Stimulated activated CD8-positive, alpha-beta memory T cell treated with anti-CD3 and anti-CD28 coated beads, Interleukin-7, amount 100 ng/mL, for 48 hours (primary cell): ENCODE measurements around the gene SURF2.
"Not testable (repeated sequence)": the region's sequence is repeated elsewhere in the genome, so short reads cannot be mapped to it uniquely, and the experiment has no call there.

ENCODE experiments used
- DNase-seq, 2 donors: peaks; one replicate each; pipeline ENCODE4 v3.0.0-alpha.2; 2020; ENCODE audit warnings: low read depth in 1 of 2; ENCODE audit errors: extremely low read depth in 1 of 2

The SURF2 gene

DNA sequence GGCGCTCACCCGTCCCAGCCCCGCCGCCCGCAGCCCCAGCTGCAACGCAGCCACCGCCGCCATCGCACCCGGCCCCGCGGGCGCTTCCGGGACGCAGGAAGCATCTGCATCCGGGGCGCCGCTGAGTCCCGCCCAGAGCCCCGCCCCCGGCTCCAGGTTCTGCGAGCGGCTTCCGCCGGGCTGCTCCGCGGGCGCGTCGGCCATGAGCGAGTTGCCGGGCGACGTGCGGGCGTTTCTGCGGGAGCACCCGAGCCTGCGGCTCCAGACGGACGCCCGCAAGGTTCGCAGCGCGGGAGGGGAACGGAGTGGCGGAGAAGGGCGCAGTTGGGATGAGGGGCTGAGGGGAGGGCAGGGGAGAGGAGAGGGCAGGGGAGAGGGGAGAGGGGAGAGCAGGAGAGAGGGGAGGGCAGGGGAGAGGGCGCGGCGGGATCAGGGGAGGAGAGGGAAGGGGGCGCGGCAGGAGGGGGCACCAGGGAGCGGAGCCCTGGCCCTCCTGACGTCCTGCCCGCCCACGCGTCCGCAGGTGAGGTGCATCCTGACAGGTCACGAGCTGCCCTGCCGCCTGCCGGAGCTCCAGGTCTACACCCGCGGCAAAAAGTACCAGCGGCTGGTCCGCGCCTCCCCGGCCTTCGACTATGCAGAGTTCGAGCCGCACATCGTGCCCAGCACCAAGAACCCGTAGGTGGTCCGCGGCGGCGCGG lies at the start of gene SURF2, which contains the start of gene SURF1:
SURF2 (plus strand) TSS at position 160 of the 701 bp plus-strand sequence; CDS start at position 203, 43 bp downstream.
SURF1 (minus strand) TSS at position 97 of the 701 bp plus-strand sequence; CDS start at position 63, 34 bp downstream.
- peak; percentile 83 to 84 for DNase-seq

DNA sequence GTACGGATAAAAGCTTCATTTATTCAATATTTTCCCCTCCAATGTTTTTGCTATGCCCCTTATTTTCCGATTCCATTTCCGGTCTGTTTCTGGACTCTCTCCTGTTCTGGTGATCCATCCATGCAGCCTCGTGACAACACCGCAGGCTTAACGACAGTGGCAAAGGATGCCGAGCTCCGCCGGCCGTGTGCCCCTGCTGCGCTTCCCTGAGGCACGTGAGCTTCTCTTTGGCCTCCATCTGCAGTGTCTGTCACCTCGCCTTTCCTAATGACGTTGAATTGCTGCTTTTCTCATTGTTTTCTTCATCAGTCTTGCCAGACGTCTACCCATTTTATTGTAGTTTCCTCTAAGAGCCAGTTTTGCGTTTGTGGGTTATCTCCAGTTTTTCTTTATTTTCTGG lies 49.0 kb upstream of the SURF2 start:
- no peak for DNase-seq

DNA sequence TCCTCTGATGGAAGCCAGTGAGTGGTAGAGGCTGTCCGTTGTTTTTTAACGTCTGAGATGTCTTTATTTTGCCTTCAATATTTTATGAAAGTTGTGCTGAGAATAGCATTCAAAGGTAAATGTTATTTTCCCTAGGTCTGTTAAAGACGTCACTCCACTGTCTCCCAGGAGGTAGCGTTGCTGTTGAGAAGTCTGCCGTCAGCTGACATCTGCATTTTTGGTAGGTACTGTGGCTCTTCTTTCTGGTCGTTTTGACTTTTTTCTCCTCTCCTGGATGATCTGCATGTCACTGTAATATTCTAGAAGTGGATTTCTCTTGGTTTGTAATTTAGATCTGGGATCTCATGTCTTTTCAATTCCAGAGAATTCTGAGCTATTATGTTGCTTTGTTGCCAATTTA lies 46.7 kb upstream of the SURF2 start:
- no peak for DNase-seq

DNA sequence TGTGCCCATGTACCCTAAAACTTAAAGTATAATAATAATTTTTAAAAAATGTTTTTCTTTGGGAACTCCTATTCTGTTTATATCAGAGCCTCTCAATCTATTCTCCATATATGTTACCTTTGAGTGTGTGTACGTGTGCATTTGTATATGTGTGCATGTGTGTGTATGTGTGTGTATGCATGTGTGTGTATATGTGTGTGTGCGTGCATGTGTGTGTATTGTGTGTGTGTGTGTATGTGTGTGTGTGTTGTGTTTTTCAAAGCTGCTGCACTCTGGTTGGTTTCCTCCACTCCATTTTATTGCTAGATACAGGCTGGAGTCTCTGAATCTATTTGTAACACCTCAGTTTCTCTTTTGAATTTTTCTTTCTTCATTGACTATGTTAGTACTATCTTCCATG lies 40.4 kb upstream of the SURF2 start:
- no peak for DNase-seq

DNA sequence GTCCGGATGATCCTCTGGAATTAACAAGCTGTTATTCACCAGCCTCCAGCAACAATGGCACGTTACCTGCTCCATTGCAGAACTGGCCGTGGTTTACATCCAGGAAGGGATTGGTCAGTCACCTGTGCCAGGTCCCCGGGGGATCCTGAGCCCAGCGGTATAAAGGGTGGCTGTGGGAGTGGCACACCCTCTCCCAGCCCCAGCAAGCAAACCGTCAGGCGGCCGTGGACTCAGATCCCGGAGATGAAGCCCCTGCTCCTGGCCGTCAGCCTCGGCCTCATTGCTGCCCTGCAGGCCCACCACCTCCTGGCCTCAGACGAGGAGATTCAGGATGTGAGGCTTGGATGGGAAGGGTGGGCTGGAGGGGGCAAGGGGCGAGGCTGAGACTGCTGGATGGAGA lies 38.8 kb upstream of the SURF2 start:
- DNase-seq: not testable (repeated sequence)

DNA sequence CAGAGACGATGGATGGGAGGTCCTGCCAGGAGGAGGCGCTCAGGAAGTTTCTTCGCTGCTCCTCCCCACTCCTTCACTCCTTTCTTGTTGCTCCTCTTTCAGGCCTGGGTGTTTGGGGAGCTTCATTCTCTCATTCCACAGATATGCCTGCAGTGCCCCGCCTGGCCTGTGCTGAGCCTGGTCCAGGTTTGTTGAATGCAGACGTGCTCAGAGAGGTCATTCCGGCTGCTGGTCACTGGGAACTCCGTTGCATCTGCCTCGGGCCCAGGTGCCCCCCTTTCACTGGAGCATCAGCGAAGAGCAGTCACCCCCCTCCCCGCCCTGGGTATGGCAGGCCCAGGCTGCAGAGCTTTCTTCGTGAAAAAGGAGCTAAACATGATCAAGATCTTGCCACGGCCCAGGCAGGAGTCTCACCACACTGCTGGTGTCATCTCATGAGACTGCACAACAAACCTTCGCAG lies 35.9 kb upstream of the SURF2 start:
- DNase-seq: no peak

DNA sequence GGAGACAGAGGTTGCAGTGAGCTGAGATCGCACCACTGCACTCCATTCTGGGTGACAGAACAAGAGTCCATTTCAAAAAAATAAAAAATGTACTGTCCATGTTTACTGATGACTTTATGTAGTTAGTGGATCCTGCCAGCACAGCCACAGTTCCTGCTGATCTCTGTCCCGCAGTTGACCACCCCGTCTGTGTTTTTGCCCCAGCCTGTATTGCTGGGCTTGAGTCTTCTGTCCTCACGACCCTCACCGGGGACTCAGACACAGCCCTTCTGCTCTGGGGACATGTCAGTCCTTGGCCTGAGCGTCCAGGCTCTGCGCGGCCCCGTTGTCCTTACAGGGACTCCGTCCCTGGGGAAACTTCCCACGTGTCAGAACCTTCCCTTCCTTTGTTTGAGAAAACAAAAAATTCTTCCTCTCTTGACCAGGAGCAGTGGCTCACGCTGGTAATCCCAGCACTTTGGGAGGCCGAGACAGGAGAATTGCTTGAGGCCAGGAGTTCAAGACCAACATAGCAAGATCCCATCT lies 34.9 kb upstream of the SURF2 start:
- no peak for DNase-seq

DNA sequence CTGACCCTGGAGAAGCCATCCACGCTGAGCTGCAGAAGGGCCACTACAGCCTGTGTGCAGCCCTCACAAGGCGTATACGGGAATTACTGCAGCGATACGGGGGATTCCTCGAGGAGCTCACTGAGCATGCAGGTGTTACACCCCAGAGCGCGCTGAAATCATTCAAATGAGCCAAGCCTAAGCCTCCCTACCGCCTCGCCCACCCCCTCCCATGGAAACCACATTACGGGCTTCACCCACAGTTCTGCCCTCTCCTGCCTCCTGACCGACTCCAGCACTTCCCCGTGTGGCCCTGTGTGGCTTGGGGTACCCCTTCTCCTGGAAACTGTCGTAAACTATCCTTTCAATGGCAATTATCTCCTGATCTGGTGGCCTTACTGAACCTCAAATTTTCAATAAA lies 33.6 kb upstream of the SURF2 start:
- no peak for DNase-seq

DNA sequence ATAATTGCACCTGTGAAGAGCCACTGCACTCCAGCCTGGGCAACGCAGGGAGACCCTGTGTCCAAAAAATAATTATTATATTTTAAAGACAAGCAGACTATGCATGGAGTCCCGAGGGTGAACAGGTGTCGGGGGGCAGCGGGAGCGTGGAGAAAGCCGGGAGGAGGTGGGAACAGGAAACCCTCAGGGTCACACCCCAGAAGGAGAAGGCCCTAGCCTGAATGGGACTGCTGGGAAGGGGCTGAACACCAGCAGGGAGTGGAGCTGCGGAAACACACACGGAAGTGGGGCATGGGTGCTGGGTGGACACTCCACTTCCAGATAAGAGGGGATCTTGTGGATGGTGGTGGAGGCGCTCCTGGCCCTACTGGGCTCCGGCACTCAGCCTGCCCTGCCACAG lies 33.1 kb upstream of the SURF2 start:
- no peak for DNase-seq

DNA sequence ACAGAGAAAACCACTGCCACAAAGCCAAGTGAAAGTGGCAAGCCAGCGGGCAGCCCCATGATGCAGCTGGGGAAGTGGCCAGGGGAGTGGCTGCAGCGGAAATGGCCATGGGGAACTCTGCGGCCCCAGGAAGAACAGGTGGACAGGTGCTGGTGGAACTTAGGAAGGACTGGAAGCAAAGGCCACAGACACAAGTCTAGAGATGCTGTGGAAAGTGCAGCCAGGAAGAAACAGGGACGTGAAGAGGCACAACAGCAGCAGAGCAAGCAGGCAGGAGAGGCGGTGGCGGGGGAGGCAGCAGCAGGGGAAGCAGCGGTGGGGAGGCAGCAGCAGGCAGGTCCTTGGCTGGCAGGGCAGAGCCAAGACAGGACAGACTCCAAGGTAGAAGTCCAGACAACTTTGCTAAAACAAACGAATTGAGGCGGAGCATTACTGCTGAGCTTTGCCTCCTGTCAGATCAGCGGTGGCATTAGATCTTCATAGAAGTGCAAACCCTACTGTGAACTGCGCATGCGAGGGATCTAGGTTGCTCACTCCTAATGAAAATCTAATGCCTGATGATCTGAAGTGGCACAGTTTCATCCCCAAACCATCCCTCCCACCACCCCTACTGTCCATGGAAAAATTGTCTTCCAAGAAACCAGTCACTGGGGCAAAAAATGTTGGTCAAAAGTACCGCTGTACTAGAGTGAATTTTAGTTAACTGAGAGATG lies 32.2 kb upstream of the SURF2 start:
- DNase-seq: no peak

DNA sequence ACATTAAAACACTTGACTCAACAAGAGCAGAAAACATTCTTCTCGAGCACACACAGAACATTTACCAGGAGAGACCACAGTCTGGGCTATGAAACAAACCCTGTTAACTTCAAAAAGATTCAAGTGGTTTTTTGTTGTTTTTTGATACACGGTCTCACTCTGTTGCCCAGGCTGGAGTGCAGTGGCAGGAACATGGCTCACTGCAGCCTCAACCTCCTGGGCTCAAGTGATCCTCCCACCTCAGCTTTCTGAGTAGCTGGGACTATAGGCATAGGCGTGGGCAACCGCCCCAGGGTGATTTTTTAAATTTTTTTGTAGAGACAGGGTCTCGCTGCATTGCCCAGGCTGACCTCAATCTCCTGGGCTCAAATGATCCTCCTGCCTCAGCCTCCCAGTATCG lies 29.3 kb upstream of the SURF2 start:
- DNase-seq: not testable (repeated sequence)

DNA sequence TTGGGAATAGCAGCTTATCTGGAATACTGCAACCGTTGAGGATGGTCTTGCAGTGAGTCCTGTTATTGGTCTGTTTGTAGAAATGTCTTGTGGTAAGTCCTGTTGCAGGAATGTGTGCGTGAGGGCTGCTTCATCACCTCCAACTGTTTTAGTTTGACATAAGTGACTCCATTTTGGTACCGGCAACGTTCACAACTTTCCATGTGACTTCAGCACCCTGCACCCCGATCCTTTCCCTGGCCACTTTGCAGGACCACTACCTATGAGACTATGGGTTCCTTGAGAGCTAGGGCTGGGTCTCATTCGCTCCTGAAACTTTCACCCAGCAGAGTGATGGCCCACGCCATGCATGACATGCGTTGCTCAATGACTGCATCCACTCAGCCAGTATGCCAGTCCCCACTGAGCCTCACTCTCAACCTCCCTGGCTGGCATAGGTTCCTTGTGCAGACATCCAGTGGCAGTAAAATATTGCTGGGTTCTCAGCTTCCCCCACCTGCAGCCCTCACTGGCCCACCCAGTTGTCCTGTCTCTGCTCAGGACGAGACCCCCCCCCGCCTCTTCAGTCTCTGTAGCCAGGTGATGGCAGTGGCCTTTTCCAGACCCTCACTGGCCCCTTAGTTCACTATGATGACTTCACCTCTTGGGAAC lies 28.4 kb upstream of the SURF2 start:
- no peak for DNase-seq

DNA sequence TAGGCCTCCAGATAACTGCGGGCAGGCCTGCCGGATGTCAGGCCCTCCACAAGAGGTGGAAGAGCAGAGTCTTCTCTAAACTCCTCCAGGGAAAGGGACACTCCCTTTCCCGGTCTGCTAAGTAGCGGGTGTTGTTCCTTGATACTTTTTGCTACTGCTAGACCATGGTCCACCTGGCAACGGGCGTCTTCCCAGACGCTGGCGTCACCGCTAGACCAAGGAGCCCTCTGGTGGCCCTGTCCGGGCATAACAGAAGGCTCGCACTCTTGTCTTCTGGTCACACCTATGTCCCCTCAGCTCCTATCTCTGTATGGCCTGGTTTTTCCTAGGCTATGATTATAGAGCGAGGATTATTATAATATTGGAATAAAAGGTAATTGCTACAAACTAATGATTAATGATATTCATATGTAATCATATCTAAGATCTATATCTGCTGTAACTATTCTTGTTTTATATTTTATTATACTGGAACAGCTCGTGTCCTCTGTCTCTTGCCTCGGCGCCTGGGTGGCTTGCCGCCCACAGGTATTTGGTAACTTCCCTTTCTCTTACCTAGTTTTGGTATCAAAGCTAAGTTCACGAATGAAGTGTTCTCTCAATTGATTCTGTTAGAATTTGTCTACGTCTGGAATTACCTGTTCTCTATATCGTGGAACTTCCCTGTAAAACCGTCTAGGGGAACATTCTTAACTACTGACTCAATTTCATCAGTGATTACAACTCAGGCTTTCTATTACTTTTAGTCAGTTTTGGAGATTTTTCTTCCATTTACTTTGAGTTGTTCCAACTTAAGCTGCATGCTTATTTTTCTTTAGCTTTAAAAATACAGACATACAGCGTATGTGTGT lies 26.8 kb upstream of the SURF2 start:
- not testable (repeated sequence) for DNase-seq

DNA sequence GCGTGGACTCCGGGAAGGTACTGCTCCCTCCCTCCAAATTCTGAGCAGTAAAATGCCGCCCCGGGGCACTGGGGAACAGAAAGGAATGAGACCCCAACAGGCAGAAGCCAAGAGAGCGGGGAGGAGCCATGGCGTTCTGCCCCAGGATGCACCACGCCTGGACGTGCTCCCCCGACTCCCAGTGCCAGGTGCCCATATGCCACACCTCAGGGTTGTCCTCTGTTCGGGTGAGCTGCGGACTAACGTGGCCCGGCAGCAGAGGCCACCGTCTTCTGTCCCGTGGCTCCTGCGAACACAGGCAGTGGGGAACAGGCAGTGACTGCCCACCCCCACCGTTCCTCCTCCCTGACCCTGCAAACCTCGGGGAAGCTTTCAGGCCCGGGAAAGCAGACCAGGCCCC lies 25.1 kb upstream of the SURF2 start:
- no peak for DNase-seq

DNA sequence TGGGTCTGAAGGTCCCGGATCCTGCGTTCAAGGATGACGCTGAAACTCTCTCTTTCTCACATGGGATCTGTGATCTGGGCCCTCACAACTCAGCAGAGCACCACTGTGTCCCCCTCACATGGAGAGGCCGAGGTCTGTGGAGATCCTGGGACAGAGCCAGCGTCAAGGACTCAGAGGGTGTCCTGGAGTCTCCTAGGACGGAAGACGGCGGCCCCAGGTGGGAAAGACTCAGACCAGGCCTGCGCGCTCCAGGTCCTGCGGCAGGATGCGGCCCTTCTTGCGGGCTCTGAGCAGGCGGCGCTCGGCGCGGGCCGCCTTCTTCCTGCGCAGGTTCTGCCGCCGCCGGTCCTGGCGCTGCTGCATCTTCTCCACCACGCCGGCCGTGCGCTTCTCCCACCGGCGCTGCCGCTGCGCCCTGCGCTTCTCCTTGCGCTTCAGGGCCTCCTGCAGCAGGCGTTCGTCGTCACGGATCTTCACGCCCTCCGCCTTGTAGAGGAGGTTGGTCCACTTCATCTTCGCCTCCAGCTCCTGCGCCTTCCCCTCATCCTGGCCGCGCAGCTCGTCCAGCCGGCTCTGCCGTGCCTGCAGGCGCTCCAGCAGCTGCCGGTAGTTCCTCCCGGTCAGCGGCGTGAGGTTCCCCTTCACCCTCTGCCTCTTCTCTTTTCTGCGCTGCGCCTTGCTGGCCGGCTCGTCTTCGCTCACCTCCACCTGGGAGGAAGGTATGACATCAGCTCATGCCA lies 24.5 kb upstream of the SURF2 start:
- DNase-seq: no peak

DNA sequence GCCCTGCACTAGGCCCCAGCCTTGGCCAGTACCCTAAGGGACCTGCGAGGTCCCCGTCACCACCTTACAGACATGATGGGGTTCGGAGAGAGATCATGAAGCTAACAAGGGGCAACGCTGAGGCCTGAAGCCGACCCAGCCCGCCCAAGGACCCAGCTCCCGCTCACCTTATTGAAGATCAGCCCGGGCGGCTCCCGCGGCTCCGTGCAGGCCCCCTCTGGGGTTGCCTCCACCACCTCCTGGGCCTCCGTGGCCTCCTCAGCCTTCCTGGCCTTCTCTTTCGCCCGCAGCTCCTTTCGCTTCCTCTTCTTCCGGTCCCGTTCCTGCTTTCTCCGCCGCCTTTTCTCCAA lies 24.0 kb upstream of the SURF2 start:
- DNase-seq: no peak

DNA sequence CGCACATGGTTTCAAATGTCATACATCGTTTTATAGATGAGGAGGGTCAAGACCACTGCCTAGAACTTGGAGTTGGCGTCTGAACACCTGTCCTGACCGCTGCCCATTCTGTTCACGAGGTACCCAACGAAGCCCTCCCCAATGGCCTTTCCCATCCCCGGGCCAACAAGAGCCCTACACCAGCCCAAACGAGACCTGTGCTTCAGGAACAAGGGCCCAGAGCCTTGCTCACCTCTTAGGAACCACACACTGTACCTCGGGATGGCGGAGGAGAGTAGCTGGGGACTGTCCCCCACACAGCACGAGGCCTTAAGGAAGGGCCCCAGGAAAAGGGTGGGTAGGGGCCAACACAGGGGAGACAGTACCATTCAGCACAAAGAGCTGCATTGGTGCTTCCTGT lies 23.3 kb upstream of the SURF2 start:
- DNase-seq: no peak

DNA sequence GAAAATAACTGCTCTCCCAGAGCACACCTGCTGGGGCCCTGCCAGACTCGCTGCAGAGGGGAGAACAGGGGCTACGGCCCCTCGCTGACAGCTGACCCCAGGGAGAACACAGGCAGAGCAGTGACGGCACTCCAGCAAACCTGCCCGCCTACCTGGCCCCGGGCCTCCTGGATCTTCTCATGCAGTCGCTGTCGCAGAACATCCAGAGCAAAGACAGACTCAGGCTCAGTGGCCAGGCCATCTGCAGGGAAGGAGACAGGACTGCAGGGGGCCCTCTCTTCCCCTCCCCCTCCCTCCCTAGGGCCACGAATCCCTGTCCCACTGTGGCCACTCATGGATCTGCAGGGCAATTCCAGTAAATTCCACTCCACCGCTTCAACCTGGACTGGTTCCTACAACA lies 22.8 kb upstream of the SURF2 start:
- DNase-seq: no peak

DNA sequence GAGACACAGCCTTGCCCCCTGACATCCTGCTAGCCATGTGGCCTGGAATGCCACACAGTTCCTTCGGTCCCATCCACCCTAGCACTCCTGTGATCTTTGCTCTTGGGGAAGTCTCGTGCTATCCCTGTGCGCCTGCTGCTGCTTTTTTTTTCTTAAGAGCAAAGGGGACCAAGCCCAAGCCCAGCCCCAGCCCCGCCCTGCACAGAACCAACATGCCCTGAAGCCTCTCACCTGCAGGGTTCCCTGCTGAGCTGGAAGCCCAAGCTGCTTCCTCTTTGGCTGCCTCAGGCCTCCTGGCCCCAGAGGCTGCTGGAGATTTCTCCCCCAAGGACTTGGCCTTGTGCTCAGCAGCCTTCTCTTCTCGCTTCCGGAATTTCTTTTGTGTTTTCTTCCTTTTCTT lies 22.2 kb upstream of the SURF2 start:
- DNase-seq: no peak

DNA sequence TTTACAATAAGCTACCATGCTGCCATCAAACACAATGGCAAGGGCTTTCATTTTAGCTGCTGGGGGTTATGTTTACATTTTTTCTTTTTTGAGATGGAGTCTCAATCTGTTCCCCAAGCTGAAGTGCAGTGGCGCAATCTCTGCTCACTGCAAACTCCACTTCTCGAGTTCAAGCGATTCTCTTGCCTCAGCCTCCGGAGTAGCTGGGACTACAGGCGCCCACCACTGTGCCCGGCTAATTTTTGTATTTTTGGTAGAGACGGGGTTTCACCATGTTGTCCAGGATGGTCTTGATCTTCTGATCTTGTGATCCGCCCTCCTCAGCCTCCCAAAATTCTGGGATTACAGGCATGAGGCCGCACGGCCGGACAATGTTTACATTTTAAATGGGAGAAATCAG lies 21.5 kb upstream of the SURF2 start:
- DNase-seq: not testable (repeated sequence)
